ENCODE results near the gene SLC16A7.

GRCh38 chr12:59742841-59743240 is 147.0 kb downstream of the SLC16A7 start:
- TF ChIP-seq POLR2A (IDR thresholded peaks at IDR 0.05) (no peak), EP300 (IDR thresholded peaks at IDR 0.05; ENCODE audit: low read depth) (no peak), POLR2AphosphoS5 (IDR thresholded peaks at IDR 0.05) (no peak)
- TF ChIP-seq, protein P1, sequence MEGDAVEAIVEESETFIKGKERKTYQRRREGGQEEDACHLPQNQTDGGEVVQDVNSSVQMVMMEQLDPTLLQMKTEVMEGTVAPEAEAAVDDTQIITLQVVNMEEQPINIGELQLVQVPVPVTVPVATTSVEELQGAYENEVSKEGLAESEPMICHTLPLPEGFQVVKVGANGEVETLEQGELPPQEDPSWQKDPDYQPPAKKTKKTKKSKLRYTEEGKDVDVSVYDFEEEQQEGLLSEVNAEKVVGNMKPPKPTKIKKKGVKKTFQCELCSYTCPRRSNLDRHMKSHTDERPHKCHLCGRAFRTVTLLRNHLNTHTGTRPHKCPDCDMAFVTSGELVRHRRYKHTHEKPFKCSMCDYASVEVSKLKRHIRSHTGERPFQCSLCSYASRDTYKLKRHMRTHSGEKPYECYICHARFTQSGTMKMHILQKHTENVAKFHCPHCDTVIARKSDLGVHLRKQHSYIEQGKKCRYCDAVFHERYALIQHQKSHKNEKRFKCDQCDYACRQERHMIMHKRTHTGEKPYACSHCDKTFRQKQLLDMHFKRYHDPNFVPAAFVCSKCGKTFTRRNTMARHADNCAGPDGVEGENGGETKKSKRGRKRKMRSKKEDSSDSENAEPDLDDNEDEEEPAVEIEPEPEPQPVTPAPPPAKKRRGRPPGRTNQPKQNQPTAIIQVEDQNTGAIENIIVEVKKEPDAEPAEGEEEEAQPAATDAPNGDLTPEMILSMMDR (IDR thresholded peaks at IDR 0.05): no peak
